HUDEP-2 (cell line): ENCODE data around the gene IL1RAPL2.

Experiments used
- DNase-seq, 76 experiments: peaks; one replicate each; lab custom pipeline; 2025; ENCODE audit not compliant: unreplicated experiment in 76 of 76; lab: John Stamatoyannopoulos, UW

Gene IL1RAPL2

GRCh38 chrX:105349476-105349875 is 783.5 kb downstream of the IL1RAPL2 start:
- no peak for DNase-seq

- DNase-seq = no peak
Measured at GRCh38 chrX:105375816-105376215, 809.8 kb downstream of the IL1RAPL2 start.

- no peak for DNase-seq
Measured at GRCh38 chrX:105424729-105425128, 858.7 kb downstream of the IL1RAPL2 start.

GRCh38 chrX:105451401-105451800 is 885.4 kb downstream of the IL1RAPL2 start:
- DNase-seq = no peak

GRCh38 chrX:105458846-105459245 is 892.8 kb downstream of the IL1RAPL2 start:
- no peak for DNase-seq

- DNase-seq = no peak
Measured at GRCh38 chrX:105460376-105460775, 894.4 kb downstream of the IL1RAPL2 start.

- no peak for DNase-seq
Measured at GRCh38 chrX:105461016-105461415, 895.0 kb downstream of the IL1RAPL2 start.

- DNase-seq = no peak
Measured at GRCh38 chrX:105462186-105462585, 896.2 kb downstream of the IL1RAPL2 start.

GRCh38 chrX:105463473-105463872 is 897.5 kb downstream of the IL1RAPL2 start:
- no peak for DNase-seq

GRCh38 chrX:105464618-105465017 is 898.6 kb downstream of the IL1RAPL2 start:
- no peak for DNase-seq

- DNase-seq = no peak
Measured at GRCh38 chrX:105468741-105469140, 902.7 kb downstream of the IL1RAPL2 start.

- DNase-seq = no peak
Measured at GRCh38 chrX:105471597-105471996, 905.6 kb downstream of the IL1RAPL2 start.

GRCh38 chrX:105475801-105476200 is 909.8 kb downstream of the IL1RAPL2 start:
- no peak for DNase-seq

GRCh38 chrX:105477351-105477750 is 911.4 kb downstream of the IL1RAPL2 start:
- no peak for DNase-seq

- DNase-seq = no peak
Measured at GRCh38 chrX:105480646-105481310, 914.8 kb downstream of the IL1RAPL2 start.

GRCh38 chrX:105483011-105483410 is 917.0 kb downstream of the IL1RAPL2 start:
- DNase-seq = no peak

- DNase-seq = no peak
Measured at GRCh38 chrX:105488716-105489115, 922.7 kb downstream of the IL1RAPL2 start.

- no peak for DNase-seq
Measured at GRCh38 chrX:105495376-105495775, 929.4 kb downstream of the IL1RAPL2 start.

- DNase-seq = no peak
Measured at GRCh38 chrX:105502336-105502735, 936.3 kb downstream of the IL1RAPL2 start.

- no peak for DNase-seq
Measured at GRCh38 chrX:105515561-105515960, 949.6 kb downstream of the IL1RAPL2 start.

GRCh38 chrX:105526431-105526830 is 960.4 kb downstream of the IL1RAPL2 start:
- DNase-seq = no peak

GRCh38 chrX:105527759-105528158 is 961.8 kb downstream of the IL1RAPL2 start:
- DNase-seq = no peak

GRCh38 chrX:105533951-105534350 is 968.0 kb downstream of the IL1RAPL2 start:
- DNase-seq = no peak
